ENCODE results near the gene CACNA1H. TPM values are rescaled to one million over a fixed set of nuclear protein-coding genes. Genes with fewer than 3 reads are reported as not detected.

CACNA1H gene
- 10 to 100 TPM in 2 of 9 donors, 1 to 10 TPM in 7; 1.6 to 14.6 (median 2.6) TPM for total RNA-seq
- 1 to 10 TPM; 5.3 to 6.2 TPM for polyA plus RNA-seq
- long read RNA-seq, donor 1, partial matches to known transcripts, result 9 of 15 reads
- long read RNA-seq, donor 1, other reads (novel, unspliced or antisense), result 6 of 15 reads
- long read RNA-seq, donor 2, partial matches to known transcripts, result 3 of 4 reads
- long read RNA-seq, donor 2, other reads (novel, unspliced or antisense), result 1 of 4 reads
- long read RNA-seq, donor 3, partial matches to known transcripts, result 9 of 11 reads
- long read RNA-seq, donor 3, other reads (novel, unspliced or antisense), result 1 of 11 reads

DNA sequence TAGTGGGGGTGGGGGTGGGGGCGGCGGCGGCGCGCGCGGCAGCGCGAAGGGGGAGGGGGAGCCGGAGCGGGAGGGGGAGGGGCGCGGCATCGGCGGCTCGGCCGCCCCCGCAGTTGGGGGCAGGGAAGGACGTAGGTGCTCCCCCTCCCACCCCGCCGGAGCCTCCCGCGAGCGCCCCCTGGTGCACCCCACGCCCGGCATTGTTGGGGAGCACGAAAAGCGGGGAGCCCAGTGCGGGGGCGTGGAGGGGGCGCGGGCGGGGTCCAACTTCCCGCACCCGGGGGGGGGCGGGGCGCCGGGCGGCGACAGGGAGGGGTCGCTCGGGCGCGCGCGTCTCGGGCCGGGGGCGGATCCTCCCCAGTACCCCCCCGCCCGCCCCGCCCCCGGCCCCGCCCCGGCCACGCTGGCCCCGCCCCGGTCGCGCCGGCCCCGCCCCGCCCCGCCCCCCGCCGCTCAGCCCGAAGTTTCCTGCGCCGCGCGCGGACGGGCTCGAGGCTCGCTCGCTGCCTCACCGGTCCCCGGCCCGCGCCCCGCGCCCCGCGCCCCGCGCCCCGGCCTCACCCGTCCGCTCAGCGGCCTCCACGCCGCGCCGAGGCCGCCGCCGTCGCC lies at the start of gene CACNA1H:
Gene CACNA1H, plus strand, starts transcription at position 456 of the 609 bp plus-strand sequence. CDS start 632 bp downstream, outside the sequence.
- DNase-seq (peak in 2 of 5 donors; percentile 40 to 45), ATAC-seq (peak in 1 of 4 donors; percentile 42)
- no peaks in the 10 kb centered on the region for H3K36me3 ChIP-seq
- H3K27ac ChIP-seq, result peak within 1 kb of the TSS in 5 of 12 donors; percentile 39 to 90 (median 60)
- peak in 11 of 12 donors; percentile 10 to 57 (median 26) for TF ChIP-seq CTCF (IDR thresholded peaks at IDR 0.05)
- TF ChIP-seq POLR2A (IDR thresholded peaks at IDR 0.05), result no peak
- H3K4me1 ChIP-seq, result peaks cover 0 to 24% (median 4%) of the 10 kb centered on the region in 12 donors
- 1% methylated on average over 77 to 81 of the region's 98 CpGs; no CpG with 5 or more reads in 2 of the 4 donors for WGBS, 4 donors
- intact Hi-C loops (cut with DNase I), result no loop called here
- H3K4me3 ChIP-seq, result peak within 1 kb of the TSS; percentile 20 to 58 (median 46)
- H3K27me3 ChIP-seq, result peaks cover 22 to 45% (median 40%) of the 10 kb centered on the region in 9 donors
- H3K9me3 ChIP-seq, result peaks cover 0 to 3% (median 0%) of the 10 kb centered on the region in 12 donors

- Histone ChIP-seq H3K4me3 (no peak overlapping the region), H3K36me3 (no peaks in the 10 kb centered on the region), H3K9me3 (no peaks in the 10 kb centered on the region), H3K27ac (no peak overlapping the region), H3K27me3 (peaks cover 15 to 74% (median 29%) of the 10 kb centered on the region in 9 donors), H3K4me1 (peaks cover 0 to 14% (median 6%) of the 10 kb centered on the region in 12 donors)
- TF ChIP-seq CTCF (IDR thresholded peaks at IDR 0.05), result no peak
- TF ChIP-seq POLR2A (IDR thresholded peaks at IDR 0.05), result no peak
- DNase-seq (no peak), ATAC-seq (no peak)
- intact Hi-C loops (cut with DNase I), result loop anchor here in 4 of 10 donors (1.0 to 2.0 kb wide), 4 partner anchors 47 to 392 kb away; no protein-coding TSS in a partner anchor
- 28 to 39% (median 30%) methylated on average over 5 to 11 of the region's 11 CpGs for WGBS, 4 donors
Measured at GRCh38 chr16:1103636-1103980, 49.3 kb upstream of the CACNA1H start.

- TF ChIP-seq CTCF (IDR thresholded peaks at IDR 0.05) (peak; percentile 49 to 88 (median 70)), POLR2A (IDR thresholded peaks at IDR 0.05) (no peak)
- H3K9me3 ChIP-seq, result no peaks in the 10 kb centered on the region
- no peak overlapping the region for H3K27ac ChIP-seq
- H3K4me1 ChIP-seq, result peaks cover 0 to 8% (median 5%) of the 10 kb centered on the region in 12 donors
- DNase-seq (peak; percentile 50 to 80 (median 67)), ATAC-seq (peak; percentile 60 to 83 (median 75))
- WGBS, 4 donors, result 27 to 48% (median 34%) methylated on average over 13 to 26 of the region's 26 CpGs
- H3K36me3 ChIP-seq, result no peaks in the 10 kb centered on the region
- intact Hi-C loops (cut with DNase I), result loop anchor here in 6 of 10 donors (1.0 to 2.0 kb wide), 3 partner anchors 87 to 89 kb away; no protein-coding TSS in a partner anchor
- no peak overlapping the region for H3K4me3 ChIP-seq
- H3K27me3 ChIP-seq, result peaks cover 13 to 75% (median 30%) of the 10 kb centered on the region in 9 donors
Measured at GRCh38 chr16:1105888-1106620, 46.9 kb upstream of the CACNA1H start.

Measured in heart left ventricle (tissue), 16 donors.